ENCODE measurements around the gene CNTNAP2.

Gene CNTNAP2

GRCh38 chr7:148325208-148325607 is 2208.6 kb downstream of the CNTNAP2 start:
- Histone ChIP-seq H3K79me1 (ENCODE audit: low read length) (peaks cover 6% of the 10 kb centered on the region), H3K36me3 (ENCODE audit: control insufficient read depth in 1 of 2, insufficient read depth in 2 of 2, low read length in 2 of 2) (no peaks in the 10 kb centered on the region), H4K12ac (ENCODE audit: low read depth, low read length) (no peak overlapping the region), H3K4ac (ENCODE audit: low read depth, low read length) (peak overlapping the region; percentile 24), H2BK12ac (ENCODE audit: low read length) (no peak overlapping the region), H3K4me1 (ENCODE audit: control insufficient read depth in 1 of 2, insufficient read depth in 2 of 2, low read length in 2 of 2) (peaks cover 10 to 20% of the 10 kb centered on the region in 2 experiments), H2AFZ (ENCODE audit: insufficient read depth, low read length, poor library complexity) (no peak overlapping the region), H3K4me3 (ENCODE audit: low read depth, low read length) (no peak overlapping the region), H3K79me2 (ENCODE audit: control insufficient read depth, insufficient read depth, low read length, poor library complexity) (no peaks in the 10 kb centered on the region), H3K23ac (ENCODE audit: low read length) (no peak overlapping the region), H3K27ac (ENCODE audit: low read depth, low read length) (no peak overlapping the region), H3K9me3 (ENCODE audit: insufficient read depth, low read depth, low read length) (peaks cover 3% of the 10 kb centered on the region), H4K8ac (ENCODE audit: low read depth, low read length) (no peak overlapping the region), H2AK5ac (ENCODE audit: low read length) (no peak overlapping the region), H3K27me3 (ENCODE audit: insufficient read depth, low read length) (no peaks in the 10 kb centered on the region), H2BK5ac (ENCODE audit: low read depth, low read length, poor library complexity) (no peak overlapping the region), H3K18ac (ENCODE audit: low read length) (no peak overlapping the region), H2BK120ac (ENCODE audit: insufficient read depth, low read length, poor library complexity) (no peak overlapping the region), H3K14ac (ENCODE audit: low read length) (no peak overlapping the region), H3K4me2 (ENCODE audit: low read length) (no peak overlapping the region), H3K9ac (ENCODE audit: low read length) (no peak overlapping the region), H4K91ac (ENCODE audit: low read depth, low read length) (no peak overlapping the region)
- no CpG with 5 or more reads among the region's 3 CpGs for WGBS (ENCODE audit: extremely low coverage, insufficient coverage, insufficient read length)
- no peak for DNase-seq

- Histone ChIP-seq H2AFZ (ENCODE audit: insufficient read depth, low read length, poor library complexity) (no peak overlapping the region), H4K91ac (ENCODE audit: low read depth, low read length) (peak overlapping the region; percentile 50), H3K4me2 (ENCODE audit: low read length) (peak overlapping the region; percentile 15), H3K4me3 (ENCODE audit: low read depth, low read length) (no peak overlapping the region), H4K12ac (ENCODE audit: low read depth, low read length) (no peak overlapping the region), H3K4ac (ENCODE audit: low read depth, low read length) (no peak overlapping the region), H3K27me3 (ENCODE audit: insufficient read depth, low read length) (no peaks in the 10 kb centered on the region), H3K36me3 (ENCODE audit: control insufficient read depth in 1 of 2, insufficient read depth in 2 of 2, low read length in 2 of 2) (no peaks in the 10 kb centered on the region), H2BK120ac (ENCODE audit: insufficient read depth, low read length, poor library complexity) (peak overlapping the region; percentile 13), H3K23ac (ENCODE audit: low read length) (no peak overlapping the region), H3K14ac (ENCODE audit: low read length) (no peak overlapping the region), H3K4me1 (ENCODE audit: control insufficient read depth in 1 of 2, insufficient read depth in 2 of 2, low read length in 2 of 2) (peaks cover 10 to 20% of the 10 kb centered on the region in 2 experiments), H3K9ac (ENCODE audit: low read length) (no peak overlapping the region), H3K79me1 (ENCODE audit: low read length) (peaks cover 6% of the 10 kb centered on the region), H3K79me2 (ENCODE audit: control insufficient read depth, insufficient read depth, low read length, poor library complexity) (no peaks in the 10 kb centered on the region), H2AK5ac (ENCODE audit: low read length) (no peak overlapping the region), H2BK12ac (ENCODE audit: low read length) (peak overlapping the region; percentile 67), H3K9me3 (ENCODE audit: insufficient read depth, low read depth, low read length) (peaks cover 18% of the 10 kb centered on the region), H4K8ac (ENCODE audit: low read depth, low read length) (no peak overlapping the region), H3K27ac (ENCODE audit: low read depth, low read length) (peak overlapping the region; percentile 23), H2BK5ac (ENCODE audit: low read depth, low read length, poor library complexity) (no peak overlapping the region), H3K18ac (ENCODE audit: low read length) (no peak overlapping the region)
- WGBS (ENCODE audit: extremely low coverage, insufficient coverage, insufficient read length), result no CpG with 5 or more reads among the region's 1 CpG
- peak in 1 of 2 donors; percentile 77 for DNase-seq
Observed at GRCh38 chr7:148327379-148327778, 2210.8 kb downstream of the CNTNAP2 start.

- Histone ChIP-seq H3K4me1 (ENCODE audit: control insufficient read depth in 1 of 2, insufficient read depth in 2 of 2, low read length in 2 of 2) (peaks cover 10 to 20% of the 10 kb centered on the region in 2 experiments), H4K91ac (ENCODE audit: low read depth, low read length) (no peak overlapping the region), H4K12ac (ENCODE audit: low read depth, low read length) (no peak overlapping the region), H3K14ac (ENCODE audit: low read length) (no peak overlapping the region), H3K23ac (ENCODE audit: low read length) (no peak overlapping the region), H2AFZ (ENCODE audit: insufficient read depth, low read length, poor library complexity) (no peak overlapping the region), H2AK5ac (ENCODE audit: low read length) (no peak overlapping the region), H3K9me3 (ENCODE audit: insufficient read depth, low read depth, low read length) (peaks cover 18% of the 10 kb centered on the region), H3K79me1 (ENCODE audit: low read length) (peaks cover 7% of the 10 kb centered on the region), H2BK5ac (ENCODE audit: low read depth, low read length, poor library complexity) (no peak overlapping the region), H3K79me2 (ENCODE audit: control insufficient read depth, insufficient read depth, low read length, poor library complexity) (no peaks in the 10 kb centered on the region), H3K9ac (ENCODE audit: low read length) (no peak overlapping the region), H3K18ac (ENCODE audit: low read length) (no peak overlapping the region), H3K4me2 (ENCODE audit: low read length) (no peak overlapping the region), H2BK120ac (ENCODE audit: insufficient read depth, low read length, poor library complexity) (no peak overlapping the region), H2BK12ac (ENCODE audit: low read length) (no peak overlapping the region), H3K4ac (ENCODE audit: low read depth, low read length) (no peak overlapping the region), H3K27me3 (ENCODE audit: insufficient read depth, low read length) (no peaks in the 10 kb centered on the region), H3K36me3 (ENCODE audit: control insufficient read depth in 1 of 2, insufficient read depth in 2 of 2, low read length in 2 of 2) (no peaks in the 10 kb centered on the region), H3K27ac (ENCODE audit: low read depth, low read length) (no peak overlapping the region), H4K8ac (ENCODE audit: low read depth, low read length) (no peak overlapping the region), H3K4me3 (ENCODE audit: low read depth, low read length) (no peak overlapping the region)
- no peak for DNase-seq
- WGBS (ENCODE audit: extremely low coverage, insufficient coverage, insufficient read length), result no CpG with 5 or more reads among the region's 5 CpGs
Observed at GRCh38 chr7:148328906-148329305, 2212.3 kb downstream of the CNTNAP2 start.

- H2AFZ ChIP-seq (ENCODE audit: insufficient read depth, low read length, poor library complexity), result no peak overlapping the region
- no peak for DNase-seq
- no peak overlapping the region for H4K91ac ChIP-seq (ENCODE audit: low read depth, low read length)
- no peak overlapping the region for H4K8ac ChIP-seq (ENCODE audit: low read depth, low read length)
- peaks cover 3% of the 10 kb centered on the region for H3K79me2 ChIP-seq (ENCODE audit: control insufficient read depth, insufficient read depth, low read length, poor library complexity)
- H3K4me1 ChIP-seq (ENCODE audit: control insufficient read depth in 1 of 2, insufficient read depth in 2 of 2, low read length in 2 of 2), result peaks cover 18 to 26% of the 10 kb centered on the region in 2 experiments
- no peak overlapping the region for H3K4ac ChIP-seq (ENCODE audit: low read depth, low read length)
- no peak overlapping the region for H3K4me3 ChIP-seq (ENCODE audit: low read depth, low read length)
- H3K4me2 ChIP-seq (ENCODE audit: low read length), result no peak overlapping the region
- no peaks in the 10 kb centered on the region for H3K27me3 ChIP-seq (ENCODE audit: insufficient read depth, low read length)
- H3K79me1 ChIP-seq (ENCODE audit: low read length), result peaks cover 13% of the 10 kb centered on the region
- no peak overlapping the region for H2AK5ac ChIP-seq (ENCODE audit: low read length)
- H3K27ac ChIP-seq (ENCODE audit: low read depth, low read length), result no peak overlapping the region
- WGBS (ENCODE audit: extremely low coverage, insufficient coverage, insufficient read length), result 98% methylated on average over 13 of the region's 15 CpGs
- no peak overlapping the region for H2BK120ac ChIP-seq (ENCODE audit: insufficient read depth, low read length, poor library complexity)
- peaks cover 18% of the 10 kb centered on the region for H3K9me3 ChIP-seq (ENCODE audit: insufficient read depth, low read depth, low read length)
- no peak overlapping the region for H2BK5ac ChIP-seq (ENCODE audit: low read depth, low read length, poor library complexity)
- H3K23ac ChIP-seq (ENCODE audit: low read length), result no peak overlapping the region
- no peak overlapping the region for H3K18ac ChIP-seq (ENCODE audit: low read length)
- no peaks in the 10 kb centered on the region for H3K36me3 ChIP-seq (ENCODE audit: control insufficient read depth in 1 of 2, insufficient read depth in 2 of 2, low read length in 2 of 2)
- H2BK12ac ChIP-seq (ENCODE audit: low read length), result no peak overlapping the region
- H4K12ac ChIP-seq (ENCODE audit: low read depth, low read length), result no peak overlapping the region
- no peak overlapping the region for H3K14ac ChIP-seq (ENCODE audit: low read length)
- no peak overlapping the region for H3K9ac ChIP-seq (ENCODE audit: low read length)
Observed at GRCh38 chr7:148330124-148330818, 2213.7 kb downstream of the CNTNAP2 start.
